ENCODE data around the gene BCL11B. TPM values are rescaled to one million over a fixed set of nuclear protein-coding genes. Genes with fewer than 3 reads are reported as not detected.
A peak's percentile ranks its signal among the peaks of the same experiment; 100 is the strongest.

The BCL11B gene
- total and polyA plus RNA-seq, 4 donors, result 0.20 to 2.3 (median 0.66) TPM

DNA sequence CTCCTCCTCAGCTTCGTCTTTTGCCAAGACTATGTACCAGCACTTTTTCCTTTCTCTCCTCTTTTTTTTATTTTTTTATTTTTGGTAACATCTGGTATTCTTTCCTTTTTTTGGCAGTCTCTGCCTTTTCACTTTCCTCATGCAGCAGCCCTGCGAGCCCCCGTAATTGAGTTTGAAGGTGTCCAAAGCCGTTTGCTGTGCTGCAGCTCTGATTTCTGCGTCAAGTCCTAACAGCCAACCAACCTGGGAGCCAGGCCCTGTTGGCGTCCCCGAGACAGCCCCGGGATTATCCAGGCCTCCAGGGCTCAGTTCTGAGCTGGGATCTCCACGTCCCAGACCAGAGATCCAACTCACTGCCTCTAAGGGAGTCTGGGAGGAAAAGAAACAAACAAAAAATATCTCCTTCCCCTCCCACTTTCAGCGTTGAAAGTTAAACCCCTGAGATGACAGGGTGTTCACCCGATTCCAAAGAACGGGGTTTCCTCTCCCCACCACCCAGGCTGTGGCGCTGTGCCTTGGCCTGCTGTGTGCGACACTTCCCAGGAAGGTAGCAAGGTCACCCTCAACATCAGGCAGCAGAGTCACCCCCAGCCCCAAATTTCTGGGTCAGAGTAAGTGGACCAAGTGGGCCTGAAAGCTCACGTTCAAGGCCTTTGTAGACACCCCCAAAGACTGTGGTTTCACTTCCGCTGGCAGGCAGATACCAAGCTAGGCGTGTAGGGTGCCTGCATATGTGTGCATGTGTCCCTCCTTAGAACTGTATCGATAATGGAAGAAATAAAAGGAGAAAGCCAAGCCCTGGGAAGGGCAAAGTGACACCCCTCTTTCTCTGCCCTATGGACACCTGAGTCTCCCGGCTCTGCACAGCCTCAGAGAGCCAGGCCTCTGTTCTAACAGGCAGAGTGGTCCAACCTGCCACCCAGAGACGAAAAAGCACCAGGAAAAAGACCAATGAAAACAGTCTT, 11.1 kb downstream of the BCL11B start:
- Histone ChIP-seq H3K27me3 (ENCODE audit: control insufficient read depth in 3 of 3, insufficient read depth in 3 of 3, low read length in 2 of 3) (peaks cover 0 to 7% (median 3%) of the 10 kb centered on the region in 3 donors), H3K4me3 (no peak overlapping the region), H3K27ac (ENCODE audit: low read depth in 1 of 2, low read length in 1 of 2) (peak overlapping the region in 1 of 2 donors; percentile 49), H3K9me3 (ENCODE audit: control insufficient read depth in 4 of 4, insufficient read depth in 3 of 4, low read length in 3 of 4) (no peaks in the 10 kb centered on the region), H3K9ac (ENCODE audit: insufficient read depth in 1 of 2, low read length in 2 of 2) (peak overlapping the region in 1 of 2 donors; percentile 5), H3K4me1 (ENCODE audit: control insufficient read depth in 5 of 5, insufficient read depth in 5 of 5, low read length in 5 of 5) (peaks cover 0 to 53% (median 20%) of the 10 kb centered on the region in 5 donors), H3K36me3 (ENCODE audit: control insufficient read depth in 4 of 4, insufficient read depth in 4 of 4, low read length in 4 of 4) (no peaks in the 10 kb centered on the region)
- TF ChIP-seq, protein P1, sequence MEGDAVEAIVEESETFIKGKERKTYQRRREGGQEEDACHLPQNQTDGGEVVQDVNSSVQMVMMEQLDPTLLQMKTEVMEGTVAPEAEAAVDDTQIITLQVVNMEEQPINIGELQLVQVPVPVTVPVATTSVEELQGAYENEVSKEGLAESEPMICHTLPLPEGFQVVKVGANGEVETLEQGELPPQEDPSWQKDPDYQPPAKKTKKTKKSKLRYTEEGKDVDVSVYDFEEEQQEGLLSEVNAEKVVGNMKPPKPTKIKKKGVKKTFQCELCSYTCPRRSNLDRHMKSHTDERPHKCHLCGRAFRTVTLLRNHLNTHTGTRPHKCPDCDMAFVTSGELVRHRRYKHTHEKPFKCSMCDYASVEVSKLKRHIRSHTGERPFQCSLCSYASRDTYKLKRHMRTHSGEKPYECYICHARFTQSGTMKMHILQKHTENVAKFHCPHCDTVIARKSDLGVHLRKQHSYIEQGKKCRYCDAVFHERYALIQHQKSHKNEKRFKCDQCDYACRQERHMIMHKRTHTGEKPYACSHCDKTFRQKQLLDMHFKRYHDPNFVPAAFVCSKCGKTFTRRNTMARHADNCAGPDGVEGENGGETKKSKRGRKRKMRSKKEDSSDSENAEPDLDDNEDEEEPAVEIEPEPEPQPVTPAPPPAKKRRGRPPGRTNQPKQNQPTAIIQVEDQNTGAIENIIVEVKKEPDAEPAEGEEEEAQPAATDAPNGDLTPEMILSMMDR (IDR thresholded peaks at IDR 0.05; ENCODE audit: control extremely low read depth, extremely low read depth), result no peak
- peak in 2 of 3 donors; percentile 15 to 30 for DNase-seq
- 62 to 70% methylated on average over 20 of the region's 20 CpGs for WGBS, 2 donors
- ATAC-seq (ENCODE audit: insufficient read depth, low FRiP score), result no peak

DNA sequence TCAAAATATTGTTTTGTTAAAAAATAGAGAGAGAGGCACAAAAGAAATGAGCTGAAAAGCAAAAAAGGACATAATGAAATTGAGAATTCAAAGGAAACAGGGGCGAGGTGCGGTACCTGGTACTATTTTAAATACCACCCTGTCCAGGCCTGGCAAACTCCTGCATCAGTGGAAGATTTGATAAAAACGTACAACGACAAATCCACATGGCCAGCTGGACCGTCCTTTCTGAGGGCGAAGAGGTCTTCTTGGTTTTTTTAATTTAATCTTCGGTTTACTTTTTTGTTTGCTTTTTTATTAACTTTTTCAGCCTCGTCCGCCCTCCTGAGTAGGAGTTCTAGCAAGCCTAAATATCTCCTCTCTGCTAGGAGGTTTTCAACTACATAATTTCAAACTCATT, 11.9 kb downstream of the BCL11B start:
- TF ChIP-seq, protein P1 (IDR thresholded peaks at IDR 0.05; ENCODE audit: control extremely low read depth, extremely low read depth), result no peak
- no peak for DNase-seq
- no peak for ATAC-seq (ENCODE audit: insufficient read depth, low FRiP score)
- Histone ChIP-seq H3K27ac (ENCODE audit: low read depth in 1 of 2, low read length in 1 of 2) (no peak overlapping the region), H3K4me1 (ENCODE audit: control insufficient read depth in 5 of 5, insufficient read depth in 5 of 5, low read length in 5 of 5) (peaks cover 0 to 49% (median 20%) of the 10 kb centered on the region in 5 donors), H3K9ac (ENCODE audit: insufficient read depth in 1 of 2, low read length in 2 of 2) (no peak overlapping the region), H3K27me3 (ENCODE audit: control insufficient read depth in 3 of 3, insufficient read depth in 3 of 3, low read length in 2 of 3) (peaks cover 0 to 3% (median 0%) of the 10 kb centered on the region in 3 donors), H3K36me3 (ENCODE audit: control insufficient read depth in 4 of 4, insufficient read depth in 4 of 4, low read length in 4 of 4) (no peaks in the 10 kb centered on the region), H3K9me3 (ENCODE audit: control insufficient read depth in 4 of 4, insufficient read depth in 3 of 4, low read length in 3 of 4) (no peaks in the 10 kb centered on the region), H3K4me3 (no peak overlapping the region)
- WGBS, 2 donors, result 83 to 90% methylated on average over 9 of the region's 9 CpGs

DNA sequence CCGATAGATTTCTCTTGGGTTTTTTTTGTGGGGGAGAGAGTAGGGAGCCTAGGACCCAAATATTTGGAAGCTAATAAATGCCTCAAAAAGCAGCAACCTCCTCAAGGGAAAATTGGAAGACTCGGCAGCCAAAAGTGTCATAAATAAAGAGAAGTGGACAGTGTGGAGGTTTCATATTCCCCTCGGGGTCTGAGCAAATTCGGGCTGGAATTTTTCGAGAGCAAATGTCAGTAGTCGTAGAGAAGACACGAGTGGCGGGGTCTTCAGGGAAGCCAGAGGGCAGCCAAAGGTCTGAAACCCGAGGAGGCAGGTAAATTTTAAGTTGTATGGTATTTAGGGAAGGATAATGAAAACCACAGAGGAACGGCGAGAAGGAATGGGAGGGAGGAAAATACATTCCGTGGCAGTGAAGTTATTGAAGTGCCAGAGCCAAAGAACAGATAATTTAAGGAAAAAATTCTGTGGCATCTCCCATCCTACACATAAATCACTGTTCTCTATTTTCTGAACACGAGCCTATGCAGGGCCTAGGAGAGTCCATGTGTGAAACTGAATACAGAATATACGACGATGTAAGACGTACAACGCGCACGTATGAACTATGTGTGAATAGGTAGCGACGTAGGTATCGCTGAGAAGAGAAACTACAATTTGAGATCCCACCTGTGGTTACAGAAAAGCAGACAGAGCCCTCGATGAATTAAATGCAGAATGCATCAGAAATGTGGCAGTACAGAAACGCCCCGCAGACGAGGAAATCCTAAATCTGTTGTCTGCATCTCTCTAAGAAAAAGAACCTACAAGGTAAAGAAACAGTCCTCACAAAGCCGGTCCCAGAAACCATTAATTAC, 12.9 kb downstream of the BCL11B start:
- Histone ChIP-seq H3K4me1 (ENCODE audit: control insufficient read depth in 5 of 5, insufficient read depth in 5 of 5, low read length in 5 of 5) (peaks cover 0 to 49% (median 20%) of the 10 kb centered on the region in 5 donors), H3K9ac (ENCODE audit: insufficient read depth in 1 of 2, low read length in 2 of 2) (no peak overlapping the region), H3K4me3 (no peak overlapping the region), H3K9me3 (ENCODE audit: control insufficient read depth in 4 of 4, insufficient read depth in 3 of 4, low read length in 3 of 4) (no peaks in the 10 kb centered on the region), H3K36me3 (ENCODE audit: control insufficient read depth in 4 of 4, insufficient read depth in 4 of 4, low read length in 4 of 4) (no peaks in the 10 kb centered on the region), H3K27me3 (ENCODE audit: control insufficient read depth in 3 of 3, insufficient read depth in 3 of 3, low read length in 2 of 3) (peaks cover 0 to 3% (median 0%) of the 10 kb centered on the region in 3 donors), H3K27ac (ENCODE audit: low read depth in 1 of 2, low read length in 1 of 2) (no peak overlapping the region)
- DNase-seq (no peak), ATAC-seq (ENCODE audit: insufficient read depth, low FRiP score) (no peak)
- 61 to 73% methylated on average over 27 of the region's 27 CpGs for WGBS, 2 donors
- TF ChIP-seq, protein P1 (IDR thresholded peaks at IDR 0.05; ENCODE audit: control extremely low read depth, extremely low read depth), result no peak

Measured in lung (tissue), 12 donors.